Measurements from ENCODE around the gene CNTNAP2. TPM values are rescaled to one million over a fixed set of nuclear protein-coding genes. Genes with fewer than 3 reads are reported as not detected.
"Not testable (repeated sequence)": the region's sequence is repeated elsewhere in the genome, so short reads cannot be mapped to it uniquely, and the experiment has no call there.

Gene CNTNAP2
- total and polyA plus RNA-seq, 9 donors: 8.3 to 18.8 (median 10.4) TPM

DNA sequence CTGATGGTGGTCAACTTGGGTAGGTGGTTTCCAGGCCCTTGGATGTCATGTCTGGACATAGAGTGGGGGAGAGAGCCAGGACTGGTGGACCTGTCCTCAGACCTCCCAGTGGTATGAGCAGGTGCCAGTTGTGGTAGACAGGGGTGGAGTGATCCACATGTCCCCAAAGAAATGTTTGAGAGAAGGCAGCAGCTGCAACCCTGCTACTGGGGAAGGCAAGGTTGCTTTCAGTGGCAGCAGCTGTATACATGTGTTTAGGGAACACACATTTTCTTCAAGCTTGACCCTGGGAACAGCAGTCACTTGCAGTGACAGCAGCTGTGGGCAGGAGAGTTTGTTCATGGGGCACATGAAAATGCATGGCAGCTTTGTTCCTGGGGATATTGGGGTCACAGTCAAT is 1591.3 kb downstream of the CNTNAP2 start:
- Histone ChIP-seq H3K36me3 (ENCODE audit: control insufficient read depth, insufficient read depth, low read length) (no peaks in the 10 kb centered on the region), H3K27ac (ENCODE audit: low read length) (no peak overlapping the region), H3K4me1 (ENCODE audit: control insufficient read depth, insufficient read depth, low read length) (peaks cover 2% of the 10 kb centered on the region), H3K4me3 (ENCODE audit: low read length) (no peak overlapping the region), H3K9me3 (replicated peaks; ENCODE audit: control insufficient read depth, low read depth, low read length) (peaks cover 12% of the 10 kb centered on the region), H3K27me3 (ENCODE audit: control insufficient read depth, insufficient read depth, low read length) (no peaks in the 10 kb centered on the region)
- no peak for DNase-seq

DNA sequence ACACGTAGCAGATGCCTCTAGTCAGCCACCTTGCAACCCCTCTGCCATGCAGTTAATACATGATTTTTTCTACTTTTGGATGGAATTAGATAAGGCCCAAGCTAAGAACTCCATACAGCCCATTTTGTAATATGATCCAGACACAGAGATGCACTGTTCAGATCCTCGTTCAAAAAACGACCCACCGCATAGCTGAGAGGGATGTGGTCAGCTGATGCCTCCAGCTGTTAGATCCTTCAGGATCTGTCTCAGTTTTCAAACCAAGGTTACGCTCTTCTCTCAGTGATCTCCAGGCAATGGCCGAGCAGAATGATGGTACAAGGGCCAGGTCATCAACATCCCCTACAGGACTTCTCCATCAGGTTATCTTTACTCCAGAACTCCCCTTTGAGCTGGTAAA is 1592.3 kb downstream of the CNTNAP2 start:
- DNase-seq: no peak
- H3K27me3 ChIP-seq (ENCODE audit: control insufficient read depth, insufficient read depth, low read length): no peaks in the 10 kb centered on the region
- no peak overlapping the region for H3K4me3 ChIP-seq (ENCODE audit: low read length)
- 60% methylated on average over 1 of the region's 6 CpGs for WGBS (ENCODE audit: insufficient coverage)
- peaks cover 2% of the 10 kb centered on the region for H3K4me1 ChIP-seq (ENCODE audit: control insufficient read depth, insufficient read depth, low read length)
- peaks cover 12% of the 10 kb centered on the region for H3K9me3 ChIP-seq (replicated peaks; ENCODE audit: control insufficient read depth, low read depth, low read length)
- no peaks in the 10 kb centered on the region for H3K36me3 ChIP-seq (ENCODE audit: control insufficient read depth, insufficient read depth, low read length)
- H3K27ac ChIP-seq (ENCODE audit: low read length): no peak overlapping the region

DNA sequence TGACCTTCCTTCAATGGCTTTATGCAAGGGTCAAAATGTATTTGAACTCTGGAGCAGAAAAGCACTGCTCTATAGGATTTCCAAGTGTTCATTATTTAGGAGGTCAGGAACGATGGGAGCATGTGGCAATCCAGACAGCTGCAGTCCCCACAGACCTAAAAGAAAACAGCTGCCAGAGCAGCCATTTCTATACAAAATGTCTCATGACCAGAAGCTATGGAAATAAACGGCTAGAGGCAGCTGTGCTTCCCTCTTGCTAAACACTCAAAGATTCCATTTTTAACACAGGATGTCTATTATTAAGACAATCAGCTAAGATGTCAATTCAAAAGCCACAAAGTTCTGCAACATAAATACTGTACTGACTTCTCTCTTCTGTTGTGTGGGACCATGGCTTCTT is 1594.8 kb downstream of the CNTNAP2 start:
- peaks cover 2% of the 10 kb centered on the region for H3K4me1 ChIP-seq (ENCODE audit: control insufficient read depth, insufficient read depth, low read length)
- no peak overlapping the region for H3K4me3 ChIP-seq (ENCODE audit: low read length)
- H3K9me3 ChIP-seq (replicated peaks; ENCODE audit: control insufficient read depth, low read depth, low read length): peaks cover 12% of the 10 kb centered on the region
- peak overlapping the region; percentile 79 for H3K27ac ChIP-seq (ENCODE audit: low read length)
- no peaks in the 10 kb centered on the region for H3K36me3 ChIP-seq (ENCODE audit: control insufficient read depth, insufficient read depth, low read length)
- DNase-seq: peak; percentile 92
- 0% methylated on average over 2 of the region's 2 CpGs for WGBS (ENCODE audit: insufficient coverage)
- H3K27me3 ChIP-seq (ENCODE audit: control insufficient read depth, insufficient read depth, low read length): no peaks in the 10 kb centered on the region

DNA sequence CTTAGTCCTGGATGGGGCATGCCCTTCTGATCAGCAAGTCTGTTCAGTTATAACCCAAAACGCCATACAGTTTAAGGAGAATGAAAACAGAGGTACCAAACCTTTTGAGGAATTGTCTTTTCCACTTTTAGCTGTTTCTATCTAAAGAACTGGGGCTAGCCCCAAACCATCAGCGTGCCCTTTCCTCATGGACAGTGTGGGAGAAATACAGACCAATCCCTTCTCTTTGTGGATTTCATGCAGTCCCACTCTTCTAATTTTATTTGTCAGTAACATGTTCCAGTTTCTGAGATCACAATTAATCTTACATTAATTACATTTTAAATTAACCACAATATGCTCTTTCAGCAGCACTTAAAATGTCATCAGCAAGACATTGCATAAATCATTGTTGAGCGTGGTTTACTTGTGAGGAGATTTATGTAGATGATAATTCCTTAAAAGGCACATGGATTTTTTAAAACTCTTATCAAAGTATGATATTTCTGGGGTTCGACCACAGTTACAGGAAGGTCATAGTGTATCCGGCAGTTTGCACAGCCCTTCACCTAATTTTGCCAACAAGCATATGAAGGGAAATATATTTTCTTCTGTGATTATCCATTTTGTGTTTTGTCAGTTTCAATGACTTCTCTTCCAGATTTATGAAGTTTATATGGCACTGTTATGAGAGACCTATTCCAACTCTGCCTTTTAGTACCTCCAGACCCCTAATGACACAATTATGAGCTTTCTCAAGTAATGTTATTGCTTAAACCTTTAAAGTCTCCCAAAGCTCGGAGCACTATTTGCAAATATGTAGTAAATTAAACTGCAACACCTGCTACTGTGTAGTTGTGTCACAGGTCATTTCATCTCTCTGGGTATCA is 1605.6 kb downstream of the CNTNAP2 start:
- H3K9me3 ChIP-seq (replicated peaks; ENCODE audit: control insufficient read depth, low read depth, low read length): no peaks in the 10 kb centered on the region
- no peak overlapping the region for H3K27ac ChIP-seq (ENCODE audit: low read length)
- no peak for DNase-seq
- H3K27me3 ChIP-seq (ENCODE audit: control insufficient read depth, insufficient read depth, low read length): no peaks in the 10 kb centered on the region
- 72% methylated on average over 2 of the region's 6 CpGs for WGBS (ENCODE audit: insufficient coverage)
- H3K4me3 ChIP-seq (ENCODE audit: low read length): no peak overlapping the region
- H3K36me3 ChIP-seq (ENCODE audit: control insufficient read depth, insufficient read depth, low read length): no peaks in the 10 kb centered on the region
- H3K4me1 ChIP-seq (ENCODE audit: control insufficient read depth, insufficient read depth, low read length): no peaks in the 10 kb centered on the region

DNA sequence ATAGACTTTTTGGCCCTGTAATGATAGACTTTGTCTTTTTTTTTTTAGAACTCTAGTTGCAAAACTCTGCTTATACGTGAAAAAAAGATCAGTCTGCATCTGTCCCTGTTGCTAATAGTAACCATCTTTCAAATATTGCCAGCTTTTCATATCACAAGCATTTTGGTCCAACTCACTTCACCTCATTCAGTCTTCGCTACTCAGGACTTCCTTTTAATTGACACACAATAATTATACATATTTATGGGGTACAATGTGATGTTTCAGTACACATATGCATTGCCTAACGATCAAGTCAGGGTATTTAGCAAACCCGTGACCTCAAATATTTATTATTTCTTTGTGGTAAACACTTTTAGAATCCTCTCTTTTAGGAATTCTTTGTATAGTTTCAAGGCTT is 1606.9 kb downstream of the CNTNAP2 start:
- Histone ChIP-seq H3K4me3 (ENCODE audit: low read length) (no peak overlapping the region), H3K36me3 (ENCODE audit: control insufficient read depth, insufficient read depth, low read length) (no peaks in the 10 kb centered on the region), H3K9me3 (replicated peaks; ENCODE audit: control insufficient read depth, low read depth, low read length) (no peaks in the 10 kb centered on the region), H3K27me3 (ENCODE audit: control insufficient read depth, insufficient read depth, low read length) (no peaks in the 10 kb centered on the region), H3K27ac (ENCODE audit: low read length) (no peak overlapping the region), H3K4me1 (ENCODE audit: control insufficient read depth, insufficient read depth, low read length) (no peaks in the 10 kb centered on the region)
- no peak for DNase-seq
- 44% methylated on average over 1 of the region's 4 CpGs for WGBS (ENCODE audit: insufficient coverage)

DNA sequence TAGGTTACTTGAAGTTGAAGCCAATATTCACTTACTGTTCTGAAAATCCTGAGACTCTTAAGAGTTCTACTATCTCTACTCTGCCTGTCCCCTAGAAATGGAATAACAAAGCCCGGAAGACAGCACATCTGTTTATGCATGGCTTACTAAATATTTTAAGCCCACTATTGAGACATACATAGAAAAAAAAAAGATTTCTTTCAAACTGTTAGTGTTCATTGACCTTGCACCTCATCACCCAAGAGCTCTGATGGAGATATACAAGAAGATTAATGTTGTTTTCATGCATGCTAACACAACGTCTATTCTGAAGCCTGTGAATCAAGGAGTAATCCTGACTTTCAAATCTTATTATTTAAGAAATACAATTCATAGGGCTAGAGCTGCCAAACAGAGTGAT is 1614.7 kb downstream of the CNTNAP2 start:
- H3K4me3 ChIP-seq (ENCODE audit: low read length): no peak overlapping the region
- H3K27me3 ChIP-seq (ENCODE audit: control insufficient read depth, insufficient read depth, low read length): no peaks in the 10 kb centered on the region
- no peaks in the 10 kb centered on the region for H3K4me1 ChIP-seq (ENCODE audit: control insufficient read depth, insufficient read depth, low read length)
- no peak overlapping the region for H3K27ac ChIP-seq (ENCODE audit: low read length)
- no peak for DNase-seq
- no CpG with 5 or more reads among the region's 2 CpGs for WGBS (ENCODE audit: insufficient coverage)
- no peaks in the 10 kb centered on the region for H3K36me3 ChIP-seq (ENCODE audit: control insufficient read depth, insufficient read depth, low read length)
- H3K9me3 ChIP-seq (replicated peaks; ENCODE audit: control insufficient read depth, low read depth, low read length): no peaks in the 10 kb centered on the region

DNA sequence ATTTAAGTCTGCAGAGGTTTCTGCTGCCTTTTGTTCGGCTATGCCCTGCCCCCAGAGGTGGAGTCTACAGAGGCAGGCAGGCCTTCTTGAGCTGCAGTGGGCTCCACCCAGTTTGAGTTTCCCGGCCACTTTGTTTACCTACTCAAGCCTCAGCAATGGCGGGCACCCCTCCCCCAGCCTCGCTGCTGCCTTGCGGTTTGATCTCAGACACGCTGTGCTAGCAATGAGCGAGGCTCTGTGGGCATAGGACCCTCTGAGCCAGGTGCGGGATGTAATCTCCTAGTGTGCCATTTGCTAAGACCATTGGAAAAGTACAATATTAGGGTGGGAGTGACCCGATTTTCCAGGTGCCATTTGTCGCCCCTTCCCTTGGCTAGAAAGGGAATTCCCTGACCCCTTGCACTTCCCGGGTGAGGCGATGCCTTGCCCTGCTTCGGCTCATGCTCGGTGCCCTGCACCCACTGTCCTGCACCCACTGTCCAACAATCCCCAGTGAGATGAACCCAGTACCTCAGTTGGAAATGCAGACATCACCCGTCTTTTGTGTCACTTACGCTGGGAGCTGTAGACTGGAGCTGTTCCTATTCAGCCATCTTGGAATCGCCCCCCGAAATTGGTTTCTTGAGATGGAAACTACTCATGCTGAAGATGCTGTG is 1621.1 kb downstream of the CNTNAP2 start:
- H3K9me3 ChIP-seq (replicated peaks; ENCODE audit: control insufficient read depth, low read depth, low read length); H3K4me1 ChIP-seq (ENCODE audit: control insufficient read depth, insufficient read depth, low read length); DNase-seq; H3K4me3 ChIP-seq (ENCODE audit: low read length); H3K36me3 ChIP-seq (ENCODE audit: control insufficient read depth, insufficient read depth, low read length); H3K27ac ChIP-seq (ENCODE audit: low read length); H3K27me3 ChIP-seq (ENCODE audit: control insufficient read depth, insufficient read depth, low read length): not testable (repeated sequence)
- WGBS (ENCODE audit: insufficient coverage): 96% methylated on average over 12 of the region's 18 CpGs

DNA sequence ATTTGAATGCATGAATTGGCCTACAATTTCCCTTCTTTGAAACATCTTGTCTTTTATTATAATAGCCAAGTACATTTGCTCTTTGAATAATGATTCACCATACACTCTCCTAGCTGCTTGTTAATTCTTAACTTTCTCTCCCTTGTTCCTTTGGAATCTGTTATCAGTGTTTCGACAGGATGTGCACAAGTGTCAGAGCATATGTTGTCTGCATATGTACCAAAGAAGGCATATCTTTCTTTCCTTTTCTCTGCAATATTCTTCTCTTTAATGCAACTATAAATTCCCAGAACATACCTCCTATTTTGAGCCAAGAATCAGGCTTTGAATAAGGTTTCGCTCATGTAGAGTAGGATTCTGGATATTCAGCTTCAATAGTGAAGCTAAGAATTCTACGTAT is 1625.7 kb downstream of the CNTNAP2 start:
- no CpG with 5 or more reads among the region's 3 CpGs for WGBS (ENCODE audit: insufficient coverage)
- Histone ChIP-seq H3K27me3 (ENCODE audit: control insufficient read depth, insufficient read depth, low read length) (no peaks in the 10 kb centered on the region), H3K27ac (ENCODE audit: low read length) (no peak overlapping the region), H3K36me3 (ENCODE audit: control insufficient read depth, insufficient read depth, low read length) (no peaks in the 10 kb centered on the region), H3K9me3 (replicated peaks; ENCODE audit: control insufficient read depth, low read depth, low read length) (no peaks in the 10 kb centered on the region), H3K4me1 (ENCODE audit: control insufficient read depth, insufficient read depth, low read length) (no peaks in the 10 kb centered on the region), H3K4me3 (ENCODE audit: low read length) (no peak overlapping the region)
- DNase-seq: no peak

DNA sequence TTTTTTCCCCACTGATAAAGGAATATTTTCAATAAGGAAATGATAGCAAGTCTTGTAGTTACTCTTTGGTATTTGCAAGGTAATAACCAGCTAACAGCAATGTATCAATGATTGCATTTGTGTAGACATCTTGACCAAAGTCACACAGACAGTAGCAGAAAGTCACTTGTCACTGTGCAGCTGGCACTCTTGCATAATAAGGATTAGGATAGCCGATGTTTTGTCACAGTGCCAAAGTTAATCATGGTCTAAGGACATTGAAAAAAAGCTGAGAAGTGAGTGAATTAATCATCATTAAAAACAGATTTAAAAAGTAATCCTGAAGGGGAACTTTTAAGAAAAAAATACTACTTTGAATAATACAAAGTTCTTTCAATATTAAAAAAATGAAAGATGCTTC is 1639.7 kb downstream of the CNTNAP2 start:
- no peaks in the 10 kb centered on the region for H3K9me3 ChIP-seq (replicated peaks; ENCODE audit: control insufficient read depth, low read depth, low read length)
- no peaks in the 10 kb centered on the region for H3K36me3 ChIP-seq (ENCODE audit: control insufficient read depth, insufficient read depth, low read length)
- no peak overlapping the region for H3K27ac ChIP-seq (ENCODE audit: low read length)
- no peaks in the 10 kb centered on the region for H3K27me3 ChIP-seq (ENCODE audit: control insufficient read depth, insufficient read depth, low read length)
- H3K4me1 ChIP-seq (ENCODE audit: control insufficient read depth, insufficient read depth, low read length): no peaks in the 10 kb centered on the region
- DNase-seq: no peak
- WGBS (ENCODE audit: insufficient coverage): no CpG with 5 or more reads among the region's 1 CpG
- H3K4me3 ChIP-seq (ENCODE audit: low read length): no peak overlapping the region

DNA sequence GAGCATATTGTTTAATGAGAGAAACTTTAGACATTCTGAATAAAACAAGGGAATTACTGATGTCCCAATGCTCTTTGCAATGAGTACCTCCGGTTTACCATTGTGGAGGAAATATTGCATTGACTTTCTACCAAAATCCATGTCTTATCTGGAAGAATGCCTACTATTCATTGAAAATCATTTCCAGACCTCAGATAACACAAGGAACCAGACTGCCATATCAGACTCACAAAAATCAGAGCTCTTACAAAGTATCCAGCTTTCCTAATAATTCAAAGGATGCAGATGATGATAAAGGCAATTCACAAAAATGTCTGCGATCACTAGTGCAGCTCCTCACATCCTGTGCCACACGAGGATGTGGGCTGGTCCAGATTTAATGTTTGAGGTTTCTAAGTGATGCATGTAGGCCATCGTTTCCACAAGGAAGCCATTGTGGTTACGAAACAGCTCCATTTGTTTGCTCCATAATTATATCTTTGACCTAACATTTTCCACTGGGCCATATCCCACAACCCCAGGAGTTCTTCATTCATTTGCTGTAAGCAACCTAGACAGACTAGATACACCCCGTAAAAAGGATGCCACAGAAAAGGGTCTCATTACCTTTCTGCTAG is 1642.8 kb downstream of the CNTNAP2 start:
- no peaks in the 10 kb centered on the region for H3K4me1 ChIP-seq (ENCODE audit: control insufficient read depth, insufficient read depth, low read length)
- no peaks in the 10 kb centered on the region for H3K36me3 ChIP-seq (ENCODE audit: control insufficient read depth, insufficient read depth, low read length)
- H3K27me3 ChIP-seq (ENCODE audit: control insufficient read depth, insufficient read depth, low read length): no peaks in the 10 kb centered on the region
- no peaks in the 10 kb centered on the region for H3K9me3 ChIP-seq (replicated peaks; ENCODE audit: control insufficient read depth, low read depth, low read length)
- no peak for DNase-seq
- no peak overlapping the region for H3K27ac ChIP-seq (ENCODE audit: low read length)
- H3K4me3 ChIP-seq (ENCODE audit: low read length): no peak overlapping the region
- no CpG with 5 or more reads among the region's 6 CpGs for WGBS (ENCODE audit: insufficient coverage)
